GM21529 (cell line): ENCODE data around the gene SLC7A4.

Source experiments
- ATAC-seq: cut with Tn5 transposase; IDR thresholded peaks from one replicate; pipeline ENCODE4 v1.9.1; 2021; ENCODE audit not compliant: unreplicated experiment

Gene SLC7A4

GRCh38 chr22:21000207-21000986, 32.0 kb downstream of the SLC7A4 start:
- ATAC-seq = no peak

GRCh38 chr22:20999350-21000206, 32.8 kb downstream of the SLC7A4 start:
- ATAC-seq = no peak

- ATAC-seq = no peak
Measured at GRCh38 chr22:20998411-20999336, 33.7 kb downstream of the SLC7A4 start.

- ATAC-seq = no peak
Measured at GRCh38 chr22:20997536-20998257, 34.7 kb downstream of the SLC7A4 start.

GRCh38 chr22:20996598-20997535, 35.5 kb downstream of the SLC7A4 start:
- no peak for ATAC-seq

- no peak for ATAC-seq
Measured at GRCh38 chr22:20996031-20996410, 36.3 kb downstream of the SLC7A4 start.

- ATAC-seq = no peak
Measured at GRCh38 chr22:20995329-20996030, 36.9 kb downstream of the SLC7A4 start.

GRCh38 chr22:20994902-20995241, 37.5 kb downstream of the SLC7A4 start:
- no peak for ATAC-seq

- ATAC-seq = no peak
Measured at GRCh38 chr22:20994128-20994901, 38.0 kb downstream of the SLC7A4 start.

- ATAC-seq = no peak
Measured at GRCh38 chr22:20993304-20994127, 38.8 kb downstream of the SLC7A4 start.

GRCh38 chr22:20992456-20993303, 39.7 kb downstream of the SLC7A4 start:
- ATAC-seq = no peak

- ATAC-seq = no peak
Measured at GRCh38 chr22:20992056-20992442, 40.3 kb downstream of the SLC7A4 start.

GRCh38 chr22:20991252-20992055, 40.9 kb downstream of the SLC7A4 start:
- ATAC-seq = no peak

GRCh38 chr22:20990184-20991180, 41.9 kb downstream of the SLC7A4 start:
- ATAC-seq = no peak
